CD4-positive, alpha-beta T cell treated with Interleukin-6 at 100 ng/mL for 8 hours (primary cell): ENCODE measurements around the gene CNTFR.

Experiments
- DNase-seq: peaks from one replicate; pipeline ENCODE4 v3.0.0-alpha.2; 2020; ENCODE audit warnings: mixed read lengths, low spot score

The CNTFR gene

GRCh38 chr9:34620061-34620994 is 30.8 kb upstream of the CNTFR start, which contains the start of gene DCTN3:
Gene DCTN3 (minus strand): TSS chr9:34620495. CDS start chr9:34620464, 31 bp downstream.
- peak; percentile 94 for DNase-seq

GRCh38 chr9:34615132-34615531 is 25.6 kb upstream of the CNTFR start:
- no peak for DNase-seq

GRCh38 chr9:34612788-34613390 is 23.4 kb upstream of the CNTFR start:
- peak; percentile 73 for DNase-seq

GRCh38 chr9:34611811-34612787 is 22.6 kb upstream of the CNTFR start, which contains the start of gene RPP25L:
Gene RPP25L (minus strand): TSS chr9:34612097. CDS start chr9:34611296, 801 bp downstream.
- peak; percentile 79 for DNase-seq

GRCh38 chr9:34611251-34611810 is 21.8 kb upstream of the CNTFR start:
- no peak for DNase-seq

GRCh38 chr9:34610434-34611206 is 21.1 kb upstream of the CNTFR start:
- DNase-seq: no peak

- no peak for DNase-seq
Measured at GRCh38 chr9:34607331-34607730, 17.8 kb upstream of the CNTFR start.

- no peak for DNase-seq
Measured at GRCh38 chr9:34606905-34607304, 17.4 kb upstream of the CNTFR start.

GRCh38 chr9:34606190-34606589 is 16.7 kb upstream of the CNTFR start:
- no peak for DNase-seq

- peak; percentile 74 for DNase-seq
Measured at GRCh38 chr9:34603610-34604231, 14.2 kb upstream of the CNTFR start.

- DNase-seq: no peak
Measured at GRCh38 chr9:34601937-34602573, 12.5 kb upstream of the CNTFR start.

- no peak for DNase-seq
Measured at GRCh38 chr9:34600908-34601307, 11.4 kb upstream of the CNTFR start.

- no peak for DNase-seq
Measured at GRCh38 chr9:34599546-34599945, 10.0 kb upstream of the CNTFR start.

- DNase-seq: no peak
Measured at GRCh38 chr9:34594177-34594576, 4.7 kb upstream of the CNTFR start.

- no peak for DNase-seq
Measured at GRCh38 chr9:34592895-34593601, 3.5 kb upstream of the CNTFR start.

GRCh38 chr9:34591917-34592866 is 2.7 kb upstream of the CNTFR start:
- DNase-seq: no peak

GRCh38 chr9:34591248-34591916 is 1.9 kb upstream of the CNTFR start:
- peak; percentile 65 for DNase-seq
